NCI-H446 (cell line): ENCODE results near the gene PAK2.
"Not testable (repeated sequence)": the region's sequence is repeated elsewhere in the genome, so short reads cannot be mapped to it uniquely, and the experiment has no call there.

ENCODE experiments used
- DNase-seq, 2 experiments: peaks; one replicate each; lab custom pipeline; 2025; lab: John Stamatoyannopoulos, UW

The PAK2 gene

DNA sequence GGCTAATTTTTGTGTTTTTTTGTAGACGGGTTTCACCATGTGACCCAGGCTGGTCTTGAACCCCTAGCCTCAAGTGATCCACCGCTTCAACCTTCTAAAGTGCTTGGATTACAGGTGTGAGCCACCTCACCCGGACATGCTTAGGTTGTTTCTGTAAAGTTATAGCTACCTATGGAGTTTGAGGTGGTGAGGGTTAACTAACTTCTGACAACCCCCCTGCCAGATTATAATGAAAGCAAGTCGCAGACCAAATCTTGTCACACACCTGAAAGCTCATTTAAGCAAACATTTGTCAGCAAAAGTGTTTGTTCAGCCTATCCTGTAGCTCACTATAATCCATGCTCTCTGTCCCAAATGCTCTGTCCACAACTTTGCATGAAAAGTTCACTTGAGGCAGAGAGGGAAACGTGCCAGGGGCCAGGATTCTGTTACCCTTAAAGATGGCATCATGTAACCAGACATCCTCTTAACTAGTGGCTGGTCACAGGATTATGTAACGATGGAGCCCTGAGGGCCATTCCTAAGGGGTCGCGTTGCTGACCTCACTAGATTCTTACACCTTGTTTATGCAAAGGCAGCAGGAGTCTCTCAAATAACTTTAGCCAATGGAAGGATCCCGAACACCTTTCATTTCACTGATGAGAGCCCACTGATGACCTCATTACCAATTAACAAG is 103.9 kb downstream of the PAK2 start:
- DNase-seq, result no peak

DNA sequence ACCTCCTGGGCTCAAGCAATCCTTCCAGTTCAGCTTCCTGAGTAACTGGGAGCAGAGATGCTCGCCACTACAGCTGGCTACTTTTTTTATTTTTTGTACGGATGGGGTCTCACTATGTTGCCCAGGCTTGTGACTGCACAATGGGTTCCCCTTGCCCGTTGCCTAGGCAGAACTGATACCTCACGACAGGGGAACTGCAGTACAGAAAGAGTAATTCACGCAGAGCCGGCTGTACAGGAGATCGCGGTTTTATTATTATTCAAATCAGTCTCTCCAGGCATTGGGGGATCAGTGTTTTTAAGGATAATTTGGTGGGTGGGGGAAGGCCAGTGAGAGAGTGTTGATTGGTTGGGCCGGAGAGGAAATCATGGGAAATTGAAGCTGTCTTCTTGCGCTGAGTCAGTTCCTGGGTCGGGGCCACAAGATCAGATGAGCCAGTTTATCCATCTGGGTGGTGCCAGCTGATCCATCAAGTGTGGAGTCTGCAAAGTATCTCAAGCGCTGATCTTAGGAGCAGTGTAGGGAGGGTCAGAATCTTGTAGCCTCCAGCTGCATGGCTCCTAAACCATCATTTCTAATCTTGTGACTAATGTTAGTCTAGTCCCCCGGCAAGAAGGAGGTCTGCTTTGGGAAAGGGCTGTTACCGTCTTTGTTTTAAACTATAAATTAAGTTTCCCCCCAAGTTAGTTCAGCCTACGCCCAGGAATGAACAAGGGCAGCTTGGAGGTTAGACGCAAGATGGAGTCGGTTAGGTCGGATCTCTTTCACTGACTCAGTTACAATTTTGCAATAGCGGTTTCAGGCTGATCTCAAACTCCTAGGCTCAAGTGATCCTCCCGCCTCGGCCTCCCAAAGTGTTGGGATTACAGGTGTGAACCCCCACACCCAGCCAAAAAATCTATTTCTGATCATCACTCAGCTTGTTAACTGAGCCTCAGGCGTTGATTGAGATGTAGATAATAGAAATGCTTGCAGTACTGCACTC is 104.9 kb downstream of the PAK2 start:
- DNase-seq, result not testable (repeated sequence)

DNA sequence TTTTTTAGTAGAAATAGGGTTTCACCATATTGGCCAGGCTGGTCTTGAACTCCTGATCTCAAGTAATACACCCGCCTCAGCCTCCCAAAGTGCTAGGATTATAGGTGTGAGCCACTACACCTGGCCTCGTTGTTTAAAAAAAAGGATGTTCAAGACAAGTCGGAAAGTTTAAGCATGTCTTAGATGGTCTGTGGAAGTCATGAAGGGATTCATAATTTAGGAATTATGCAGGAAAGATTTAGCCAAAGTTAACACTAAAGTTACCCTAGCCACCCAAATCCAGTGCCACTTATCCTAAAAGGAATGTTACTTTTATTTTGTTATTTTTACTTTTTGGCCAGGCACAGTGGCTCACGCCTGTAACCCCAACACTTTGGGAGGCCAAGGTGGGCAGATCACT is 108.7 kb downstream of the PAK2 start:
- DNase-seq, result not testable (repeated sequence)

DNA sequence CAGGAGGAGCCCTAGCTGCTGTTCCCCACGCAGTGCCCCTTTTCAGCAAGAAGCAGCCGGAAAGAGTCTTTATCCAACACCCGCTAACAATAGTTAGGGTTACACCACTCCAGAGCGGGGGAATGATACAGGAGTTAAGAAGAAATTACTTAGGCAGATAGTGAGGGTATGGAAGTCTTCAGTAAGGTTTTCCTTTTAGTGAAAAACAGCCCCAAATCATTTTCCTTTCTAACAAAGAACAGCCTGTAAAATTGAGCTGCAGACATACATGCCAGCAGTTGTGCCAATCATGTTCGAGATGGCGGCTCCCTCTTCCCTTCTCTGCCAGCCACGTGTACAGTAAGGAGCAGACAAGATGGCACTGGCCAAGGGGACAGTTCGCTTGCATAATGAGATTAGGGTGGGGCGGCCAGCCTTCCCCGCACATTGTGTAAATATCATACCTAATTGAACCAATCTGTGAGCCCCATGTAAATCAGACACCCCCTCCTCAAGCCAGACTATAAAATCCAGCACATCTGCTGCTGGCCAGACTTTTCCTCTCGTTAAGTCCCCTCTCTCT is 109.6 kb downstream of the PAK2 start:
- DNase-seq, result no peak

DNA sequence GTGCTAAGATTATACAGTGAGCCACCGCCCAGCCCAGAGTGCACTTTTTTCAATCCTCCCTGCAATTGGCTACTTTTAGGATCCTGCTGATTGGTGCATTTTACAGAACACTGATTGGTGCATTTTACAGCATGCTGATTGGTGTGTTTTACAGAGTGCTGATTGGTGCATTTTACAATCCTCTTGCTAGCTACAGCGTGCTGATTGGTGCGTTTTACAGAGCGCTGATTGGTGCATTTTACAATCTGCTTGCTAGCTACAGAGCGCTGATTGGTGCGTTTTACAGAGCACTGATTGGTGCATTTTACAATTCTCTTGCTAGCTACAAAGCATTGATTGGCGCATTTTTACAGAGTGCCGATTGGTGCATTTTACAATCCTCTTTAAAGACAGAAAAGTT is 123.3 kb downstream of the PAK2 start:
- not testable (repeated sequence) for DNase-seq

DNA sequence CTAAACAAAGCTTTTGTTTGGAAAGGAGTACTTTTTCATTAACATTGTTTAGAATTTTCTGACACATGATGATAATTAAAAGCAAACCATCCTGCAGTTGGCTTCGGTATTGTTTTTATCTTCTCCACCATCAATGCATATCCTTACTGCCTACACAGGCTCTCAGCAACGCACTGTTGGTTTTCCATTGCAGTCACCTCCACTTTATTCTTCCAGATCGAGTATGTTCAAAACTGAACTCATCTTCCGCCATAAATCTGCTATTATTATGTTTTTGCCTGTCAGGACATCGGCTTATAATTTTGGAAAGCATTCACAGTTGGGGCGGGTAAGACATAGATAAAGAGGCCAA is 127.5 kb downstream of the PAK2 start:
- DNase-seq, result no peak

DNA sequence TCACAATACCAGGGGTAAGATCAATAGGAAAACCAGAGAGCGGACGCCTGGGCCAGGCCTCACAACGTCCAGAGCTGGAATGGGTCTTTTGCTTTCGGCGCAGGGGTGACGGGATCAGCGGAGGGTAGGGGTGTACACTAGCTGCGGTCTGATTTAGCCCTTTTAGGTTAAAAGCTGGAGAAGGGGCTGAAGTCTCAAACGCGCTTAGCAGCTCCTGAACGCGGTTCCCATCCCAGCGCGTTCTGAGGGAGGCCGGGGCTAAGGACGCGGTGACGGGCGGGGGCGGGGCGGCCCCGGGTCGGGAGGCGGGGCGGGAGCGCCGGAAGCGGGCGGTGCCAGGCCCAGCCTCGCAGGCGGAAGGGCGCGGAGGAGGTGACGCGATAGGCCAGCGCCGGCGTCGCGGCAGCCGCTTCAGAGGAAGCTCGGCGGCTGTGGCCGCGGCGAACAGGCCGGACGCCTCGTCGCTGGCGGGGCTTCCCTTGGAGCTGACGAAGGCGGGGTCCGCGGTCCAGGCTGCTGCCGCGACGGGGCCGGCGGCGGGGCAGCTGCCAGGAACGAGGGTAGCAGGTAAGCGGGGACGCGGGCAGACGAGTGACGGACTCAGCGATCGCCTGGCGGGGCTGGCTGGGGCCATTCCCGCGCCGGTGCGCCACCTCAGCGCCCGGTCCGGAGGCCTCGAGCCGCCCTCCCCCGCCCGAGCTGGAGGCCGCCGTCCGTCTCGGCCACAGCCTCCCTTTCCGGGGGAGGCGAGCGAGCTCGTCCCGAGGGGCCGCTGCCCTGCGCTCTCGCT is 128.0 kb downstream of the PAK2 start, which contains the start of gene SENP5:
Gene SENP5 (plus strand): TSS at position 414 of the 790 bp plus-strand sequence. CDS start 17,262 bp downstream, outside the sequence.
- peak; percentile 81 to 94 for DNase-seq

DNA sequence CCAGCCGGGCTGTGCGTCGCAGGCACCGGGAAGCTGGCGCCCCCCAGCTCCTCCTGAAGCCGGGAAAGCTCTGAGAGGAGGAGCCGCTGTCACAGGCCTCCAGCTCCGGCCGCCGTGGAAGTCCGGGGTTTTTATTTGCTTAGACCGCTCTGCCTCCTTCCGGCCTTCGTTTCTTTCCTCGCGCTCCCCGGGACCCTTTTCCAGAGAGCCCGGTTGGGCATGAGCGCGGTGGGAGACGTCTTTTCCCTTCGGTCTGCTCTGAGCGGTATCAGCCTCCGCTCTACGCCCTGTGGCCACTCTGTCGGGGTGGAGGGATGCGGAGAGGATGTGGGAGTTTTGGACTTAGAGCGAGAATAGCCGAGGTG is 128.6 kb downstream of the PAK2 start:
- no peak for DNase-seq

DNA sequence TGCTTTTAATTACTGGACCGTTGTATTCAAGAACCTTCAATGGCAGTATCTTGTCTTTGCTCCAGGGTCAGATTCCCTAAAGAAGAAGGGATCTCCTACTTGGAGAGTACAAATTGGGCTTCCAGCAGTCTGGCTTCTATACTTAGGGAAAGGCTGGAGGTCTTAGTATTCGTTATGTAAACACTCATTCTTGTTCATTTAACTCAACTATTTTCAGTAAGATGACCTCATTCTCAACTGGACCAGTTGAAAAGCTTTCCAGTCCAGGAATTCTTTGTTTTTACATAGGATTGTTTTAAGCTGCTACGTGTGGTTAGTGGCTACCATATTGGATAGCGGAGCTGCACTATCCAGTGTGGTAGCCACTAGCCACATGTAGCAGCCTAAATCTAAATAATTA is 132.7 kb downstream of the PAK2 start:
- DNase-seq, result no peak

DNA sequence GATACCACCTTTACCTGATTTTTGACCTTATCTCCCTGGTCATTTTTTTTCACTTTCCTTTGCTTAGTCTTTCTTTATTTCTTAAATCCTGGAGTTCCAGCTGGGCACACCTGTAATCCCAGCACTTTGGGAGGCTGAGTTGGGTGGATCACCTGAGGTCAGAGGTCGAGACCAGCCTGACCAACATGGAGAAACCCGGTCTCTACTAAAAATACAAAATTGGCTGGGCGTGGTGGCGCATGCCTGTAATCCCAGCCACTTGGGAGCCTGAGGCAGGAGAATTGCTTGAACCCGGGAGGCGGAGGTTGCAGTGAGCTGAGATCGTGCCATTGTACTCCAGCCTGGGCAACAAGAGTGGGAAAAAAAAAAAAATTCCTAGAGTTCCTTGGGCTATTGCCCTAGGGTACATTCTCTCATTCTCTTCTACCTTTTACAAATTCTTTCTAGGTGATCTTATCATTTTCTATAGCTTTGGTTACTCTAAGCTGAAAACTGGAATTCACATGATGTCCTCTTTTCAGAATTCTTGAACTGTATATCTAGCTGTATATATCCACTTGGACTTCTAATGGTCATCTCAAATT is 134.9 kb downstream of the PAK2 start:
- not testable (repeated sequence) for DNase-seq

DNA sequence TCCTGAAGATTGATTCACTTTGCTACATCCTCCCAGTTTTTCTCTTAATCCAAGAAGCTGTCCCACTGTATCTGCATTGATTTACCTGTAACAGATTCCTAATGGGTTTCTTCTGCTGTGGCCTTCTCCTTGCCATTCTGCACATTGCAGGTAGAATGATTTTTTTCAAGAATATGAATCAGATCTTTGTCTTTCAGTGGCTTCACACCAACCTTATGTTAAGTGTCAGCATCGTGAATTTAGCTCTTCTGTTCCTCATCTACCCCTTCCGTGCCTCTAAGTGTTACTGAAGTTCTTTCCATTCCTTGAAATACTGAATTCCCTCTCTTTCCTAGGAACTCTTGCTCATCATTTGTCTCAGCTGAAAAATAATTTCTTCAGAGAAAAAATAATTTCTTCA is 135.6 kb downstream of the PAK2 start:
- DNase-seq, result no peak
